Immature natural killer cell (primary cell): Measurements from ENCODE around the gene SPNS1. TPM values are rescaled to one million over a fixed set of nuclear protein-coding genes. Genes with fewer than 3 reads are reported as not detected.
"Not testable (repeated sequence)": the region's sequence is repeated elsewhere in the genome, so short reads cannot be mapped to it uniquely, and the experiment has no call there.

Experiments
- DNase-seq, 3 donors: peaks; one replicate each; pipeline ENCODE4 v3.0.0; 2022; ENCODE audit warnings: mixed read lengths in 1 of 3
- H3K27ac Mint-ChIP-seq, 6 donors: one replicate each; pipeline ENCODE4 v1.8.0; 2020; ENCODE audit warnings: mixed read lengths in 6 of 6, mild to moderate bottlenecking in 5 of 6, inconsistent platforms in 4 of 6, moderate library complexity in 3 of 6
- H3K27me3 Mint-ChIP-seq, 3 donors: one replicate each; pipeline ENCODE4 v1.8.0; 2020 to 2021; ENCODE audit warnings: low read depth in 3 of 3, mild to moderate bottlenecking in 3 of 3, mixed read lengths in 3 of 3, moderate library complexity in 3 of 3, inconsistent platforms in 1 of 3
- H3K36me3 Mint-ChIP-seq, 3 donors: one replicate each; pipeline ENCODE4 v1.8.0; 2020; ENCODE audit warnings: mixed read lengths in 3 of 3, inconsistent platforms in 2 of 3, mild to moderate bottlenecking in 2 of 3
- H3K4me1 Mint-ChIP-seq, 2 donors: one replicate each; pipeline ENCODE4 v1.8.0; 2020; ENCODE audit warnings: inconsistent platforms in 2 of 2, mild to moderate bottlenecking in 2 of 2, mixed read lengths in 2 of 2, moderate library complexity in 1 of 2
- H3K4me3 Mint-ChIP-seq, 5 donors: one replicate each; pipeline ENCODE4 v1.8.0; 2020; ENCODE audit warnings: mild to moderate bottlenecking in 5 of 5, mixed read lengths in 5 of 5, inconsistent platforms in 3 of 5, moderate library complexity in 3 of 5
- H3K9me3 Mint-ChIP-seq, 6 donors: one replicate each; pipeline ENCODE4 v1.8.0; 2020; ENCODE audit warnings: mild to moderate bottlenecking in 6 of 6, mixed read lengths in 6 of 6, inconsistent platforms in 4 of 6, moderate library complexity in 3 of 6
- polyA plus RNA-seq, 3 donors: library from polyadenylated mRNA; unstranded; fragments of 300-500 nt; fragmentation: Illumina TruSeq; gene quantifications; one replicate each; pipeline ENCODE4 v1.2.3, GENCODE V29; 2021

SPNS1 gene
- polyA plus RNA-seq, 3 donors from 2014 or later, result 21.1 to 53.1 (median 30.2) TPM

- peak overlapping the region in 5 of 6 donors; percentile 38 to 73 (median 50) for H3K27ac Mint-ChIP-seq
- no peaks in the 10 kb centered on the region for H3K9me3 Mint-ChIP-seq
- H3K4me3 Mint-ChIP-seq, result peak overlapping the region; percentile 75 to 85 (median 81)
- no peaks in the 10 kb centered on the region for H3K36me3 Mint-ChIP-seq
- H3K27me3 Mint-ChIP-seq, result peaks cover 0 to 5% (median 3%) of the 10 kb centered on the region in 3 donors
- no peak for DNase-seq
- H3K4me1 Mint-ChIP-seq, result peaks cover 20 to 24% of the 10 kb centered on the region in 2 donors
Measured at GRCh38 chr16:28936784-28937155, 37.8 kb upstream of the SPNS1 start.

- Mint-ChIP-seq H3K4me1 (peaks cover 20 to 23% of the 10 kb centered on the region in 2 donors), H3K9me3 (no peaks in the 10 kb centered on the region), H3K4me3 (no peak overlapping the region), H3K36me3 (no peaks in the 10 kb centered on the region), H3K27ac (no peak overlapping the region), H3K27me3 (peaks cover 0 to 5% (median 3%) of the 10 kb centered on the region in 3 donors)
- no peak for DNase-seq
Measured at GRCh38 chr16:28937222-28937876, 37.2 kb upstream of the SPNS1 start.

- Mint-ChIP-seq H3K4me3 (no peak overlapping the region), H3K9me3 (no peaks in the 10 kb centered on the region), H3K27me3 (peaks cover 0 to 5% (median 2%) of the 10 kb centered on the region in 3 donors), H3K4me1 (peaks cover 18% of the 10 kb centered on the region in 2 donors), H3K27ac (no peak overlapping the region), H3K36me3 (no peaks in the 10 kb centered on the region)
- DNase-seq, result no peak
Measured at GRCh38 chr16:28938721-28939120, 35.9 kb upstream of the SPNS1 start.

GRCh38 chr16:28939825-28940224, 34.8 kb upstream of the SPNS1 start:
- not testable (repeated sequence) for H3K9me3 Mint-ChIP-seq, DNase-seq, H3K4me3 Mint-ChIP-seq, H3K27me3 Mint-ChIP-seq, H3K36me3 Mint-ChIP-seq, H3K27ac Mint-ChIP-seq
- H3K4me1 Mint-ChIP-seq, result peaks cover 12 to 17% of the 10 kb centered on the region in 2 donors

- Mint-ChIP-seq H3K27me3 (peaks cover 0 to 6% (median 0%) of the 10 kb centered on the region in 3 donors), H3K4me3 (no peak overlapping the region), H3K36me3 (no peaks in the 10 kb centered on the region), H3K27ac (peak overlapping the region in 1 of 6 donors; percentile 39), H3K4me1 (peaks cover 10 to 12% of the 10 kb centered on the region in 2 donors), H3K9me3 (no peaks in the 10 kb centered on the region)
- no peak for DNase-seq
Measured at GRCh38 chr16:28943281-28943680, 31.3 kb upstream of the SPNS1 start.

- Mint-ChIP-seq H3K27ac (no peak overlapping the region), H3K27me3 (peaks cover 0 to 13% (median 3%) of the 10 kb centered on the region in 3 donors), H3K4me1 (peaks cover 22% of the 10 kb centered on the region in 2 donors), H3K36me3 (no peaks in the 10 kb centered on the region), H3K9me3 (no peaks in the 10 kb centered on the region), H3K4me3 (no peak overlapping the region)
- no peak for DNase-seq
Measured at GRCh38 chr16:28946681-28947080, 27.9 kb upstream of the SPNS1 start.

GRCh38 chr16:28950648-28951409, 23.7 kb upstream of the SPNS1 start, which contains the start of gene NFATC2IP:
Gene NFATC2IP, plus strand, starts transcription at chr16:28950937. Its CDS starts 75 bp downstream, at chr16:28951012.
- Mint-ChIP-seq H3K27ac (peak within 1 kb of the TSS; percentile 74 to 94 (median 90)), H3K36me3 (no peaks in the 10 kb centered on the region), H3K4me3 (peak within 1 kb of the TSS; percentile 90 to 95 (median 92)), H3K9me3 (no peaks in the 10 kb centered on the region), H3K4me1 (peaks cover 26 to 33% of the 10 kb centered on the region in 2 donors), H3K27me3 (peaks cover 0 to 11% (median 3%) of the 10 kb centered on the region in 3 donors)
- DNase-seq, result peak; percentile 99

- H3K9me3 Mint-ChIP-seq, result no peaks in the 10 kb centered on the region
- H3K4me3 Mint-ChIP-seq, result peak overlapping the region; percentile 90 to 95 (median 92)
- peak overlapping the region; percentile 74 to 89 (median 84) for H3K27ac Mint-ChIP-seq
- H3K36me3 Mint-ChIP-seq, result peaks cover 3 to 4% (median 3%) of the 10 kb centered on the region in 3 donors
- peaks cover 0 to 9% (median 3%) of the 10 kb centered on the region in 3 donors for H3K27me3 Mint-ChIP-seq
- DNase-seq, result no peak
- H3K4me1 Mint-ChIP-seq, result peaks cover 26 to 34% of the 10 kb centered on the region in 2 donors
Measured at GRCh38 chr16:28951410-28951943, 23.1 kb upstream of the SPNS1 start.

GRCh38 chr16:28958216-28958615, 16.4 kb upstream of the SPNS1 start:
- Mint-ChIP-seq H3K4me3 (no peak overlapping the region), H3K27me3 (no peaks in the 10 kb centered on the region), H3K9me3 (no peaks in the 10 kb centered on the region), H3K36me3 (peaks cover 15 to 40% (median 20%) of the 10 kb centered on the region in 3 donors), H3K4me1 (peaks cover 11 to 15% of the 10 kb centered on the region in 2 donors), H3K27ac (no peak overlapping the region)
- DNase-seq, result no peak

- peaks cover 15 to 45% (median 20%) of the 10 kb centered on the region in 3 donors for H3K36me3 Mint-ChIP-seq
- H3K27ac Mint-ChIP-seq, result no peak overlapping the region
- no peaks in the 10 kb centered on the region for H3K27me3 Mint-ChIP-seq
Measured at GRCh38 chr16:28958836-28959235, 15.7 kb upstream of the SPNS1 start.

GRCh38 chr16:28964072-28964471, 10.5 kb upstream of the SPNS1 start:
- Mint-ChIP-seq H3K4me1 (peaks cover 0 to 3% of the 10 kb centered on the region in 2 donors), H3K27ac (peak overlapping the region in 1 of 6 donors; percentile 12), H3K27me3 (no peaks in the 10 kb centered on the region), H3K9me3 (no peaks in the 10 kb centered on the region), H3K36me3 (peaks cover 8 to 45% (median 17%) of the 10 kb centered on the region in 3 donors), H3K4me3 (no peak overlapping the region)
- no peak for DNase-seq

More at GRCh38 chr16:28958836-28959235, 15.7 kb upstream of the SPNS1 start:
- H3K4me3 Mint-ChIP-seq, result no peak overlapping the region
- H3K4me1 Mint-ChIP-seq, result peaks cover 11 to 14% of the 10 kb centered on the region in 2 donors
- no peak for DNase-seq
- H3K9me3 Mint-ChIP-seq, result no peaks in the 10 kb centered on the region

- no peak for DNase-seq
- Mint-ChIP-seq H3K27me3 (no peaks in the 10 kb centered on the region), H3K36me3 (peaks cover 6 to 43% (median 15%) of the 10 kb centered on the region in 3 donors), H3K27ac (peak overlapping the region in 1 of 6 donors; percentile 69), H3K9me3 (no peaks in the 10 kb centered on the region), H3K4me1 (peaks cover 0 to 3% of the 10 kb centered on the region in 2 donors), H3K4me3 (no peak overlapping the region)
Measured at GRCh38 chr16:28964496-28964895, 10.1 kb upstream of the SPNS1 start.

- no peaks in the 10 kb centered on the region for H3K9me3 Mint-ChIP-seq
- H3K4me1 Mint-ChIP-seq, result no peaks in the 10 kb centered on the region
- no peak for DNase-seq
- H3K4me3 Mint-ChIP-seq, result no peak overlapping the region
- H3K36me3 Mint-ChIP-seq, result peaks cover 0 to 26% (median 4%) of the 10 kb centered on the region in 3 donors
- H3K27ac Mint-ChIP-seq, result no peak overlapping the region
- no peaks in the 10 kb centered on the region for H3K27me3 Mint-ChIP-seq
Measured at GRCh38 chr16:28967156-28967555, 7.4 kb upstream of the SPNS1 start.

- peak overlapping the region in 1 of 6 donors; percentile 78 for H3K27ac Mint-ChIP-seq
- H3K27me3 Mint-ChIP-seq, DNase-seq, H3K36me3 Mint-ChIP-seq, H3K9me3 Mint-ChIP-seq, H3K4me3 Mint-ChIP-seq: not testable (repeated sequence)
- H3K4me1 Mint-ChIP-seq, result peaks cover 9 to 11% of the 10 kb centered on the region in 2 donors
Measured at GRCh38 chr16:28969696-28970095, 4.9 kb upstream of the SPNS1 start.
